Thyroid gland (tissue), 4 donors: ENCODE results near the gene SIRPA. TPM values are rescaled to one million over a fixed set of nuclear protein-coding genes. Genes with fewer than 3 reads are reported as not detected.

Experiments
- DNase-seq, 2 donors: peaks; one replicate each; pipeline ENCODE4 v3.0.0-alpha.2; 2019
- H3K27ac ChIP-seq, 3 donors: fragments of 200-600 bp; sonication (generic); 1 replicate in 2 of 3; 2 replicates in 1 of 3; pipeline ENCODE4 v1.5.1; 2016 to 2019; ENCODE audit warnings: mild to moderate bottlenecking in 1 of 3, moderate library complexity in 1 of 3
- H3K27me3 ChIP-seq: fragments of 200-600 bp; sonication (generic); one replicate; pipeline ENCODE4 v1.5.1; 2019
- H3K36me3 ChIP-seq, 2 donors: fragments of 200-600 bp; sonication (generic); one replicate each; pipeline ENCODE4 v1.5.1; 2016 to 2019
- H3K4me1 ChIP-seq, 2 donors: fragments of 200-600 bp; sonication (generic); one replicate each; pipeline ENCODE4 v1.5.1; 2017 to 2019
- H3K4me3 ChIP-seq, 3 donors: fragments of 200-600 bp; sonication (generic); replicated peaks in 1 of 3; 1 replicate in 2 of 3; 2 replicates in 1 of 3; pipeline ENCODE4 v1.5.1; 2016; ENCODE audit warnings: mild to moderate bottlenecking in 1 of 3
- H3K9me3 ChIP-seq: fragments of 200-600 bp; sonication (generic); one replicate; pipeline ENCODE4 v1.5.1; 2017
- CTCF ChIP-seq, 6 experiments: fragments of 200-600 bp in 3 of 6; fragments of 450-650 bp in 3 of 6; sonication (generic) in 3 of 6; IDR thresholded peaks; one replicate each; pipeline ENCODE4 v1.5.1; 2016 to 2019; ENCODE audit warnings: antibody characterized with exemption in 6 of 6, mild to moderate bottlenecking in 2 of 6, inconsistent platforms in 1 of 6, moderate library complexity in 1 of 6
- POLR2A ChIP-seq, 2 donors: fragments of 450-650 bp; IDR thresholded peaks; one replicate each; pipeline ENCODE4 v1.6.1; 2017; ENCODE audit warnings: antibody characterized with exemption in 2 of 2, mild to moderate bottlenecking in 2 of 2, moderate library complexity in 1 of 2
- WGBS, 2 donors: methylation state at CpG; one replicate each; pipeline ENCODE4 v1.1.5; 2017; 5-methylcytosine and 5-hydroxymethylcytosine counted together
- intact Hi-C: fragments of 100-400 bp; cut with DNase I; formaldehyde crosslinking; loops from one replicate; pipeline ENCODE4 v1.15.1; 2023
- total RNA-seq, 4 donors: library from RNA; depleted of rRNA; stranded (reverse); fragments of >200 nt; gene quantifications; one replicate each; pipeline ENCODE4 v1.2.3, GENCODE V29; 2016

The SIRPA gene
- total RNA-seq, 4 donors from 2014 or later: 14.1 to 35.1 (median 25.4) TPM

- WGBS, 2 donors: 51 to 52% methylated on average over 13 of the region's 13 CpGs
- intact Hi-C loops: no loop called here
- Histone ChIP-seq H3K27me3 (no peaks in the 10 kb centered on the region), H3K36me3 (no peaks in the 10 kb centered on the region), H3K4me1 (no peaks in the 10 kb centered on the region), H3K4me3 (no peak overlapping the region), H3K9me3 (no peaks in the 10 kb centered on the region), H3K27ac (no peak overlapping the region)
- TF ChIP-seq CTCF (IDR thresholded peaks at IDR 0.05) (no peak), POLR2A (IDR thresholded peaks at IDR 0.05) (no peak)
- DNase-seq: peak in 1 of 2 donors; percentile 19
These were observed 33.7 kb upstream of the SIRPA start for GRCh38 chr20:1861347-1861976.

- no peak for DNase-seq
- whole genome bisulfite sequencing, 2 donors: 70 to 75% methylated on average over 8 of the region's 8 CpGs
- H3K27ac ChIP-seq: no peak overlapping the region
- no peak overlapping the region for H3K4me3 ChIP-seq
- no peaks in the 10 kb centered on the region for H3K4me1 ChIP-seq
- H3K36me3 ChIP-seq: no peaks in the 10 kb centered on the region
- intact Hi-C loops: no loop called here
- H3K27me3 ChIP-seq: no peaks in the 10 kb centered on the region
- TF ChIP-seq CTCF (IDR thresholded peaks at IDR 0.05) (no peak), POLR2A (IDR thresholded peaks at IDR 0.05) (no peak)
- no peaks in the 10 kb centered on the region for H3K9me3 ChIP-seq
These were observed 33.1 kb upstream of the SIRPA start for GRCh38 chr20:1861996-1862662.

GRCh38 chr20:1862663-1863053 is 32.5 kb upstream of the SIRPA start:
- TF ChIP-seq POLR2A (IDR thresholded peaks at IDR 0.05): no peak
- no peak for TF ChIP-seq CTCF (IDR thresholded peaks at IDR 0.05)
- H3K27ac ChIP-seq: no peak overlapping the region
- DNase-seq: no peak
- 86 to 88% methylated on average over 4 of the region's 4 CpGs for WGBS, 2 donors
- H3K4me1 ChIP-seq: no peaks in the 10 kb centered on the region
- H3K27me3 ChIP-seq: no peaks in the 10 kb centered on the region
- H3K36me3 ChIP-seq: no peaks in the 10 kb centered on the region
- no peak overlapping the region for H3K4me3 ChIP-seq
- H3K9me3 ChIP-seq: no peaks in the 10 kb centered on the region
- intact Hi-C loops: no loop called here

GRCh38 chr20:1863296-1863695 is 31.9 kb upstream of the SIRPA start:
- Histone ChIP-seq H3K27ac (no peak overlapping the region), H3K27me3 (peaks cover under 1% of the 10 kb centered on the region), H3K9me3 (no peaks in the 10 kb centered on the region), H3K4me3 (no peak overlapping the region), H3K36me3 (no peaks in the 10 kb centered on the region), H3K4me1 (no peaks in the 10 kb centered on the region)
- intact Hi-C loops: no loop called here
- DNase-seq: no peak
- WGBS, 2 donors: 51 to 85% methylated on average over 1 of the region's 1 CpG
- no peak for TF ChIP-seq POLR2A (IDR thresholded peaks at IDR 0.05)
- TF ChIP-seq CTCF (IDR thresholded peaks at IDR 0.05): no peak

- 12 to 18% methylated on average over 3 of the region's 3 CpGs for WGBS, 2 donors
- no peak for DNase-seq
- Histone ChIP-seq H3K27me3 (peaks cover 7% of the 10 kb centered on the region), H3K4me3 (no peak overlapping the region), H3K4me1 (no peaks in the 10 kb centered on the region), H3K9me3 (no peaks in the 10 kb centered on the region), H3K27ac (no peak overlapping the region), H3K36me3 (no peaks in the 10 kb centered on the region)
- intact Hi-C loops: no loop called here
- TF ChIP-seq POLR2A (IDR thresholded peaks at IDR 0.05) (no peak), CTCF (IDR thresholded peaks at IDR 0.05) (no peak)
These were observed 28.4 kb upstream of the SIRPA start for GRCh38 chr20:1866834-1867233.
